HepG2 (cell line): ENCODE measurements around the gene ORMDL2. TPM values are rescaled to one million over a fixed set of nuclear protein-coding genes. Genes with fewer than 3 reads are reported as not detected.

Experiments used
- CBX2 ChIP-seq, 2 experiments: fragments of 200-600 bp in 1 of 2; sonication (generic); formaldehyde crosslinking in 1 of 2; IDR thresholded peaks; 2 replicates each; pipeline versions ENCODE4 v1.7.0 to v1.8.1; 2018 to 2022; ENCODE audit warnings: low read depth in 2 of 2, low read length in 1 of 2, mild to moderate bottlenecking in 1 of 2, missing genetic modification reagents in 1 of 2
- CENPX ChIP-seq: sonication (generic); formaldehyde crosslinking; IDR thresholded peaks from 2 replicates; pipeline ENCODE4 v1.9.0; 2021; ENCODE audit warnings: mild to moderate bottlenecking, missing genetic modification reagents, moderate library complexity
- HNF1B ChIP-seq: sonication (generic); formaldehyde crosslinking; IDR thresholded peaks from 2 replicates; pipeline ENCODE4 v1.5.1; 2020; ENCODE audit warnings: mild to moderate bottlenecking, moderate library complexity, missing genetic modification reagents
- IRX3 ChIP-seq: sonication (generic); formaldehyde crosslinking; IDR thresholded peaks from 2 replicates; pipeline ENCODE4 v1.8.1; 2023; ENCODE audit warnings: mild to moderate bottlenecking, low read depth, missing genetic modification reagents, borderline replicate concordance
- MTF1 ChIP-seq: sonication (generic); formaldehyde crosslinking; IDR thresholded peaks from 2 replicates; pipeline ENCODE4 v1.5.0; 2020; ENCODE audit warnings: missing genetic modification reagents
- MXD3 ChIP-seq: IDR thresholded peaks from 2 replicates; pipeline ENCODE4 v1.6.1; 2016; ENCODE audit warnings: mild to moderate bottlenecking, missing biosample characterization, missing genetic modification reagents
- MXD4 ChIP-seq: IDR thresholded peaks from 2 replicates; pipeline ENCODE4 v1.6.1; 2016; ENCODE audit warnings: mild to moderate bottlenecking, missing biosample characterization, missing genetic modification reagents
- PTBP1 ChIP-seq: fragments of 200-400 bp; formaldehyde crosslinking; IDR thresholded peaks from 2 replicates; pipeline ENCODE4 v1.6.1; 2018; ENCODE audit warnings: low read length, low read depth; ENCODE audit not compliant: poor library complexity, severe bottlenecking
- RNF219 ChIP-seq: sonication (generic); formaldehyde crosslinking; IDR thresholded peaks from 2 replicates; pipeline ENCODE4 v1.5.0; 2020; ENCODE audit warnings: mild to moderate bottlenecking, missing genetic modification reagents
- SMARCE1 ChIP-seq: fragments of 450-650 bp; IDR thresholded peaks from 2 replicates; pipeline ENCODE4 v1.6.1; 2017; ENCODE audit warnings: borderline replicate concordance
- SNRNP70 ChIP-seq: fragments of 200-400 bp; formaldehyde crosslinking; IDR thresholded peaks from 2 replicates; pipeline ENCODE4 v1.6.1; 2017; ENCODE audit warnings: mild to moderate bottlenecking, low read depth, low read length, moderate library complexity
- ZBTB46 ChIP-seq: sonication (generic); formaldehyde crosslinking; IDR thresholded peaks from 2 replicates; pipeline ENCODE4 v1.4.0; 2020; ENCODE audit warnings: mild to moderate bottlenecking, missing genetic modification reagents, borderline replicate concordance
- ZNF414 ChIP-seq: sonication (generic); formaldehyde crosslinking; IDR thresholded peaks from 2 replicates; pipeline ENCODE4 v1.5.0; 2020; ENCODE audit warnings: missing genetic modification reagents
- ZNF563 ChIP-seq: sonication (generic); formaldehyde crosslinking; IDR thresholded peaks from 2 replicates; pipeline ENCODE4 v1.8.0; 2022; ENCODE audit warnings: mild to moderate bottlenecking, moderate library complexity, missing genetic modification reagents
- polyA plus RNA-seq, 8 experiments: library from polyadenylated mRNA; depleted of rRNA in 3 of 8; stranded (reverse) in 7 of 8; unstranded in 1 of 8; fragments of >200 nt; fragmentation: Illumina TruSeq in 4 of 8; extraction: Trizol in 4 of 8; gene quantifications; 2 replicates each; pipeline versions ENCODE4 v1.2.1 to v1.2.3, GENCODE V29; 2011 to 2016; ENCODE audit warnings: low read depth in 4 of 8, missing spikeins in 1 of 8, mixed read lengths in 1 of 8; ENCODE audit not compliant: insufficient read depth in 1 of 8
- total RNA-seq, 5 experiments: library from RNA; depleted of rRNA; stranded (reverse); fragments of >200 nt; fragmentation: Illumina TruSeq; extraction: Trizol; gene quantifications; 2 replicates each; pipeline ENCODE4 v1.2.3, GENCODE V29; 2016; ENCODE audit warnings: low read depth in 1 of 5
- TF ChIP-seq, protein P1 (sequence below): sonication (generic); formaldehyde crosslinking; IDR thresholded peaks from 2 replicates; pipeline ENCODE4 v1.8.1; 2023; ENCODE audit warnings: missing genetic modification reagents, inconsistent platforms, borderline replicate concordance
- TF ChIP-seq, protein P2 (sequence below): sonication (generic); formaldehyde crosslinking; IDR thresholded peaks from 2 replicates; pipeline ENCODE4 v1.4.0; 2020; ENCODE audit warnings: mild to moderate bottlenecking, missing genetic modification reagents
- TF ChIP-seq, protein P3 (sequence below): sonication (generic); formaldehyde crosslinking; IDR thresholded peaks from 2 replicates; pipeline ENCODE4 v1.4.0; 2020; ENCODE audit warnings: mild to moderate bottlenecking, missing genetic modification reagents

The ORMDL2 gene
- total and polyA plus RNA-seq, 2 of the 13 experiments (the other 11 are each of a cell fraction or from before 2014, with no cell fraction given), result 24.0 to 28.6 TPM

GRCh38 chr12:55817345-55818139 is at the start of gene ORMDL2, which contains the start of gene SARNP (continued):
- peak; percentile 57; the same call in 1 of the 2 replicates for TF ChIP-seq HNF1B (CRISPR knock-in tag)
- TF ChIP-seq RNF219 (CRISPR knock-in tag), result no peak
- no peak for TF ChIP-seq PTBP1
- no peak for TF ChIP-seq MXD3
- TF ChIP-seq CBX2 (IDR thresholded peaks at IDR 0.05; ENCODE audit: low read depth, low read length), result no peak
- no peak for TF ChIP-seq CBX2 (CRISPR knock-in tag; IDR thresholded peaks at IDR 0.05; ENCODE audit: low read depth)
- no peak for TF ChIP-seq SNRNP70
- 0 out of 2 replicates have a peak, but pooled peaks have one; percentile 66 for TF ChIP-seq ZNF414 (CRISPR knock-in tag)
- no peak for TF ChIP-seq IRX3 (CRISPR knock-in tag)
- TF ChIP-seq MXD4 (CRISPR knock-in tag), result peak; percentile 83; the same call in 1 of the 2 replicates
- TF ChIP-seq, protein P1, sequence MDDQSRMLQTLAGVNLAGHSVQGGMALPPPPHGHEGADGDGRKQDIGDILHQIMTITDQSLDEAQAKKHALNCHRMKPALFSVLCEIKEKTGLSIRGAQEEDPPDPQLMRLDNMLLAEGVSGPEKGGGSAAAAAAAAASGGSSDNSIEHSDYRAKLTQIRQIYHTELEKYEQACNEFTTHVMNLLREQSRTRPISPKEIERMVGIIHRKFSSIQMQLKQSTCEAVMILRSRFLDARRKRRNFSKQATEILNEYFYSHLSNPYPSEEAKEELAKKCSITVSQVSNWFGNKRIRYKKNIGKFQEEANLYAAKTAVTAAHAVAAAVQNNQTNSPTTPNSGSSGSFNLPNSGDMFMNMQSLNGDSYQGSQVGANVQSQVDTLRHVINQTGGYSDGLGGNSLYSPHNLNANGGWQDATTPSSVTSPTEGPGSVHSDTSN, result peak; percentile 59; the same call in 1 of the 2 replicates
- TF ChIP-seq, protein P2, sequence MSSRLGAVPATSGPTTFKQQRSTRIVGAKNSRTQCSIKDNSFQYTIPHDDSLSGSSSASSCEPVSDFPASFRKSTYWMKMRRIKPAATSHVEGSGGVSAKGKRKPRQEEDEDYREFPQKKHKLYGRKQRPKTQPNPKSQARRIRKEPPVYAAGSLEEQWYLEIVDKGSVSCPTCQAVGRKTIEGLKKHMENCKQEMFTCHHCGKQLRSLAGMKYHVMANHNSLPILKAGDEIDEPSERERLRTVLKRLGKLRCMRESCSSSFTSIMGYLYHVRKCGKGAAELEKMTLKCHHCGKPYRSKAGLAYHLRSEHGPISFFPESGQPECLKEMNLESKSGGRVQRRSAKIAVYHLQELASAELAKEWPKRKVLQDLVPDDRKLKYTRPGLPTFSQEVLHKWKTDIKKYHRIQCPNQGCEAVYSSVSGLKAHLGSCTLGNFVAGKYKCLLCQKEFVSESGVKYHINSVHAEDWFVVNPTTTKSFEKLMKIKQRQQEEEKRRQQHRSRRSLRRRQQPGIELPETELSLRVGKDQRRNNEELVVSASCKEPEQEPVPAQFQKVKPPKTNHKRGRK, result no peak
- TF ChIP-seq, protein P3, sequence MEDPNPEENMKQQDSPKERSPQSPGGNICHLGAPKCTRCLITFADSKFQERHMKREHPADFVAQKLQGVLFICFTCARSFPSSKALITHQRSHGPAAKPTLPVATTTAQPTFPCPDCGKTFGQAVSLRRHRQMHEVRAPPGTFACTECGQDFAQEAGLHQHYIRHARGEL (CRISPR knock-in tag), result no peak
- TF ChIP-seq SMARCE1, result no peak
- no peak for TF ChIP-seq ZNF563 (CRISPR knock-in tag)
- TF ChIP-seq MTF1 (CRISPR knock-in tag), result no peak
- TF ChIP-seq ZBTB46 (CRISPR knock-in tag), result no peak
- TF ChIP-seq CENPX, result no peak
